ENCODE results near the gene DLAT.
A peak's percentile ranks its signal among the peaks of the same experiment; 100 is the strongest.
"Not testable (repeated sequence)": the region's sequence is repeated elsewhere in the genome, so short reads cannot be mapped to it uniquely, and the experiment has no call there.

The DLAT gene

GRCh38 chr11:112050721-112051120, 25.5 kb downstream of the DLAT start:
- DNase-seq = no peak

GRCh38 chr11:112051768-112052167, 26.6 kb downstream of the DLAT start:
- no peak for DNase-seq

GRCh38 chr11:112057170-112057569, 32.0 kb downstream of the DLAT start:
- DNase-seq = no peak

GRCh38 chr11:112058103-112058502, 32.9 kb downstream of the DLAT start:
- no peak for DNase-seq

- no peak for DNase-seq
Measured at GRCh38 chr11:112062923-112063322, 37.7 kb downstream of the DLAT start.

GRCh38 chr11:112073941-112074811, 49.0 kb downstream of the DLAT start, which contains the start of the genes NKAPD1 and PIH1D2:
TSS of gene NKAPD1 (plus strand) at chr11:112074299. CDS start at chr11:112075575, 1,276 bp downstream.
TSS of gene PIH1D2 (minus strand) at chr11:112074017. CDS start at chr11:112073174, 843 bp downstream.
- peak; percentile 72 for DNase-seq

- DNase-seq = no peak
Measured at GRCh38 chr11:112082729-112083128, 57.5 kb downstream of the DLAT start.

GRCh38 chr11:112085822-112086421, 60.7 kb downstream of the DLAT start:
- DNase-seq = peak; percentile 50

- peak; percentile 91 for DNase-seq
Measured at GRCh38 chr11:112086422-112087191, 61.4 kb downstream of the DLAT start, which contains the start of the genes SDHD and TIMM8B. TSS of gene SDHD (plus strand) at chr11:112086873. CDS start at chr11:112086908, 35 bp downstream. TSS of gene TIMM8B (minus strand) at chr11:112086756. CDS start at chr11:112086723, 33 bp downstream.

- DNase-seq = no peak
Measured at GRCh38 chr11:112087212-112087611, 62.0 kb downstream of the DLAT start.

- DNase-seq = not testable (repeated sequence)
Measured at GRCh38 chr11:112095302-112095701, 70.1 kb downstream of the DLAT start.

- DNase-seq = no peak
Measured at GRCh38 chr11:112096194-112096593, 71.0 kb downstream of the DLAT start.

- DNase-seq = no peak
Measured at GRCh38 chr11:112097734-112098528, 72.7 kb downstream of the DLAT start.

- no peak for DNase-seq
Measured at GRCh38 chr11:112100462-112100861, 75.3 kb downstream of the DLAT start.

- DNase-seq = no peak
Measured at GRCh38 chr11:112103446-112103845, 78.2 kb downstream of the DLAT start.

- DNase-seq = no peak
Measured at GRCh38 chr11:112106070-112106469, 80.9 kb downstream of the DLAT start.

Data from stimulated activated CD4-positive, alpha-beta T cell treated with anti-CD3 and anti-CD28 coated beads, Interleukin-4, amount 100 ng/mL, for 1 hour (primary cell).